ENCODE results near the gene PRKAR1B. TPM values are rescaled to one million over a fixed set of nuclear protein-coding genes. Genes with fewer than 3 reads are reported as not detected.
A peak's percentile ranks its signal among the peaks of the same experiment; 100 is the strongest.

PRKAR1B gene
- 10 to 100 TPM in 2 of 4 donors, 1 to 10 TPM in 2; 8.2 to 12.3 (median 10.5) TPM for total RNA-seq

DNA sequence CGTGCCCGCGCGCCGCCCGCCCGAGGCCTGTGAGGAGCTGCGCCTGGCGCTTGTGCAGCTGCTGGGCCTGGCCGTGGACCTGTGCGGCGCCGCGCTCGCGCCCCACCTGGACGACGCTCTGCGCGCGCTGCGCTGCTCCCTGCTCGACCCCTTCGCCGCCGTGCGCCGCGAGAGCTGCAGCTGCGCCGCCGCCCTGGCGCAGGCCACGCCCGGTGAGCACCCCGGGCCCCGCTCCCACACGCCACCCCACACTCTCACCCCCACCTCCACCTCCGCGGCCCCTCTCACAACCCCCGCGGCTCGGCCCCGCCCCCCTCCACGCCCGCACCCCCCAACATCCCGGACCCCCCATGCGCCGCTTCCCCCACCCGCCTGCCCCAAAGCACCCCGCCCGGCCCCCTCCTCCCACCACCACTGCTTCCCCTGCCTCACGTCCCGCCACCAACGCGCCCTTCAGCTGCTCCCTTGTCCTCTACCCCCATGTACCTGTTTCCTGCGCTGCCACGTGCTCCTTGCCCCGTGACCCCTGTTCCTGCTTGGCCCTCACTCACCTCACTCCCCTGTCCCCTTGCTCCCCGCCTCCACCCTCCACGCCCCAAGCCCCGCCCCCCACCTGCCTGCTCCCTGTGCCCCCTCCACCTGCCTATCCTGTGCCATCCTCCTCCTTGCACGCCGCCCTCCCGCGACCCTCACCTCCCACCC, at the start of gene PRKAR1B:
Gene PRKAR1B (minus strand): TSS at position 178 of the 702 bp plus-strand sequence. CDS start 15,776 bp downstream, outside the sequence.
- H3K9me3 ChIP-seq, result no peaks in the 10 kb centered on the region
- peak within 1 kb of the TSS; percentile 55 for H3K27ac ChIP-seq
- peak in 1 of 2 donors; percentile 73 for DNase-seq (ENCODE audit: low spot score in 2 of 2)
- no peaks in the 10 kb centered on the region for H3K27me3 ChIP-seq
- H3K4me3 ChIP-seq, result peak within 1 kb of the TSS; percentile 69
- peaks cover 32% of the 10 kb centered on the region for H3K4me1 ChIP-seq
- H3K36me3 ChIP-seq, result peaks cover 30% of the 10 kb centered on the region
- TF ChIP-seq EP300 (IDR thresholded peaks at IDR 0.05) (no peak), POLR2AphosphoS5 (IDR thresholded peaks at IDR 0.05) (no peak), POLR2A (IDR thresholded peaks at IDR 0.05) (no peak)
- TF ChIP-seq, protein P1, sequence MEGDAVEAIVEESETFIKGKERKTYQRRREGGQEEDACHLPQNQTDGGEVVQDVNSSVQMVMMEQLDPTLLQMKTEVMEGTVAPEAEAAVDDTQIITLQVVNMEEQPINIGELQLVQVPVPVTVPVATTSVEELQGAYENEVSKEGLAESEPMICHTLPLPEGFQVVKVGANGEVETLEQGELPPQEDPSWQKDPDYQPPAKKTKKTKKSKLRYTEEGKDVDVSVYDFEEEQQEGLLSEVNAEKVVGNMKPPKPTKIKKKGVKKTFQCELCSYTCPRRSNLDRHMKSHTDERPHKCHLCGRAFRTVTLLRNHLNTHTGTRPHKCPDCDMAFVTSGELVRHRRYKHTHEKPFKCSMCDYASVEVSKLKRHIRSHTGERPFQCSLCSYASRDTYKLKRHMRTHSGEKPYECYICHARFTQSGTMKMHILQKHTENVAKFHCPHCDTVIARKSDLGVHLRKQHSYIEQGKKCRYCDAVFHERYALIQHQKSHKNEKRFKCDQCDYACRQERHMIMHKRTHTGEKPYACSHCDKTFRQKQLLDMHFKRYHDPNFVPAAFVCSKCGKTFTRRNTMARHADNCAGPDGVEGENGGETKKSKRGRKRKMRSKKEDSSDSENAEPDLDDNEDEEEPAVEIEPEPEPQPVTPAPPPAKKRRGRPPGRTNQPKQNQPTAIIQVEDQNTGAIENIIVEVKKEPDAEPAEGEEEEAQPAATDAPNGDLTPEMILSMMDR (IDR thresholded peaks at IDR 0.05), result no peak
- 2% methylated on average over 47 of the region's 66 CpGs for WGBS

GRCh38 chr7:776381-776780, 49.3 kb upstream of the PRKAR1B start:
- H3K36me3 ChIP-seq, result peaks cover 37% of the 10 kb centered on the region
- H3K27me3 ChIP-seq, result no peaks in the 10 kb centered on the region

DNA sequence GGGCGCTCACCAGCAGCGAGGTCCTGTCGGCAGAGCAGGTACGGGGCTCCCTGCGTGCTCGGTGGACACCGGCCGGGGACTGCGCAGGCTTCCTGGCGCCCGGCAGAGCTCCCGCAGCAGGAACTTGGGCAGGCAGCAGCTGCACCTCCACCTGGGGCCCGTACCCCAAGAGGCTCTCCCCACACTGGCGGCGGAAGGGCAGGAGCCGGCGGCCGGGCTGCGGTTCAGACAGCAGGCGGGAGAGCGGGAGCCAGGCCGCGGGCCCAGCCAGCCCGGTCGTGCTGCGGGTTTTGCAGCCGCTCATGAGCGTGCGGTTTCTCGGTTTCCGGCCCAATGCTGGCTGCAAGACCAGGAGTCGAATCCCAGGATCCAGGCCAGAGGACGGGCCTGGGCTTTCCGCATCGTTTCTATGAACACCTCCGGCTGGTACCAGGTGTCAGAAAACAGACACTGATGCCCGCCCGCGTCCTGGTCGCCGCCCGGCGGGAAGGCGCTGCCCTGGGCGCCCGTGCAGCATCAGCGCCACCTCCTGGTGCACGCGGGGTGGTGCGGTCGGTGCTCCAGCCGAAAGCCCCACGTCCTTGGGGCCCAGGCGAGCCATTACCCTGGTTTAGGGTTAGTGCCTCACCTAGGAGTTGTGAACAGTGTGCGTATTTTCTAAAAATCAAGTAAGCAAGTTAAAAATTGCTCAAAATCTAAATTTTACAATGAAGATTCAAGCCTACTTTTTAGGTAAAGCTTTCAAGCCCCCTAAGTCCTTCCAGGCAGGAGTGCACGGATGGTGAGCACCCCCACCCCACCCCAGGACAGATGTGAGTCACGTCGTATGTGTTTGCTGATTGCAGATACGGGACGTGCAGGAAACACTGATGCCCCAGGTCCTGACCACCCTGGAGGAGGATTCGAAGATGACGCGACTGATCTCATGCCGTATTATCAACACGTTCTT, 47.4 kb upstream of the PRKAR1B start:
- H3K27me3 ChIP-seq, result no peaks in the 10 kb centered on the region
- WGBS, result 84% methylated on average over 14 of the region's 65 CpGs

More at GRCh38 chr7:776381-776780, 49.3 kb upstream of the PRKAR1B start:
- no peak for TF ChIP-seq EP300 (IDR thresholded peaks at IDR 0.05)
- TF ChIP-seq POLR2AphosphoS5 (IDR thresholded peaks at IDR 0.05), result no peak
- TF ChIP-seq, protein P1 (IDR thresholded peaks at IDR 0.05), result no peak
- no peak for TF ChIP-seq POLR2A (IDR thresholded peaks at IDR 0.05)
- H3K4me1 ChIP-seq, result peaks cover 16% of the 10 kb centered on the region
- no peak overlapping the region for H3K27ac ChIP-seq
- no peaks in the 10 kb centered on the region for H3K9me3 ChIP-seq
- DNase-seq (ENCODE audit: low spot score in 2 of 2), result no peak
- H3K4me3 ChIP-seq, result no peak overlapping the region
- WGBS, result 96% methylated on average over 9 of the region's 10 CpGs

DNA sequence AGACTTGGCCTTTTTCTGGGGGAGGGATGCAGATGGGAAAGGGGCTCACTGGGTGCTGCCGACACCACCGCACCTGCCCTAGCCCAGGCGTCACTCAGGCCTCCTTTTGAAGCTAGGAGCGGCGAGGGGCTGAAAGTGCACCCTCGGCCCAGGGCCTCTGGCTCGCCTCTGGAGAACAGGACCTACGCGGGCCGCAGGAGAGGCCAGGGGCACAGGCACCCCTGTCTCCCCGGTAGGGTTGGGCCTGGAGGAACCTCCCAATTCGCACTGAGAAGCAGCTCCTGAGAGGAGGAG, 46.5 kb upstream of the PRKAR1B start:
- DNase-seq (ENCODE audit: low spot score in 2 of 2), result no peak
- WGBS, result 97% methylated on average over 12 of the region's 12 CpGs
- no peaks in the 10 kb centered on the region for H3K27me3 ChIP-seq
- H3K36me3 ChIP-seq, result peaks cover 32% of the 10 kb centered on the region
- no peak for TF ChIP-seq POLR2A (IDR thresholded peaks at IDR 0.05)
- TF ChIP-seq EP300 (IDR thresholded peaks at IDR 0.05), result no peak
- TF ChIP-seq, protein P1 (IDR thresholded peaks at IDR 0.05), result no peak
- no peak for TF ChIP-seq POLR2AphosphoS5 (IDR thresholded peaks at IDR 0.05)
- H3K4me1 ChIP-seq, result peaks cover 24% of the 10 kb centered on the region
- H3K27ac ChIP-seq, result no peak overlapping the region
- no peaks in the 10 kb centered on the region for H3K9me3 ChIP-seq
- H3K4me3 ChIP-seq, result no peak overlapping the region

More for the DNA sequence above, 47.4 kb upstream of the PRKAR1B start:
- TF ChIP-seq, protein P1 (IDR thresholded peaks at IDR 0.05), result peak; percentile 61 to 91
- no peak for TF ChIP-seq POLR2AphosphoS5 (IDR thresholded peaks at IDR 0.05)
- Histone ChIP-seq H3K9me3 (no peaks in the 10 kb centered on the region), H3K36me3 (peaks cover 30% of the 10 kb centered on the region), H3K4me1 (peaks cover 27% of the 10 kb centered on the region), H3K4me3 (no peak overlapping the region), H3K27ac (no peak overlapping the region)
- no peak for DNase-seq (ENCODE audit: low spot score in 2 of 2)
